IMR-90 (cell line): ENCODE data around the gene WDR37. TPM values are rescaled to one million over a fixed set of nuclear protein-coding genes. Genes with fewer than 3 reads are reported as not detected.

Source experiments
- ATAC-seq: fragments of 200-7000 bp; cut with Tn5 transposase; 2 replicates; pipeline ENCODE4 v1.9.1; 2020; ENCODE audit warnings: low read depth, mild to moderate bottlenecking, moderate library complexity
- BruUV-seq: library from RNA; stranded (reverse); fragments of 400-500 nt; replicated peaks from 2 replicates; lab custom pipeline; 2021; lab: Mats Ljungman, UMichigan
- CTCF ChIA-PET: fragments of 300-600 bp; formaldehyde crosslinking; extraction: SDS; loops from one replicate; lab custom pipeline; 2021; ENCODE audit warnings: antibody characterized with exemption; lab: Yijun Ruan, JAX
- POLR2A ChIA-PET: fragments of 300-600 bp; sonication (Branson Sonifier 250); formaldehyde crosslinking; loops from one replicate; lab custom pipeline; 2022; ENCODE audit warnings: antibody characterized with exemption; ENCODE audit not compliant: unreplicated experiment; lab: Charles Lee
- DNase-seq: peaks from one replicate; pipeline ENCODE4 v3.0.0; 2013
- H2AFZ ChIP-seq: replicated peaks from 2 replicates; pipeline ENCODE3; 2013; ENCODE audit warnings: low read length, mild to moderate bottlenecking; ENCODE audit not compliant: poor library complexity
- H2AK5ac ChIP-seq: 2 replicates; pipeline ENCODE4 v1.6.1; 2013; ENCODE audit warnings: low read depth, low read length, inconsistent platforms
- H2AK9ac ChIP-seq: replicated peaks from 2 replicates; pipeline ENCODE3; 2013; ENCODE audit warnings: mild to moderate bottlenecking, low read depth, low read length, moderate library complexity; ENCODE audit not compliant: poor library complexity
- H2BK120ac ChIP-seq: 2 replicates; pipeline ENCODE4 v1.6.1; 2013; ENCODE audit warnings: low read depth, low read length, inconsistent platforms
- H2BK15ac ChIP-seq: 3 replicates; pipeline ENCODE4 v1.6.1; 2013; ENCODE audit warnings: low read depth, low read length, inconsistent platforms
- H2BK20ac ChIP-seq: 2 replicates; pipeline ENCODE4 v1.6.1; 2013; ENCODE audit warnings: low read depth, mild to moderate bottlenecking, inconsistent platforms, low read length, moderate library complexity
- H2BK5ac ChIP-seq: 2 replicates; pipeline ENCODE4 v1.6.1; 2013; ENCODE audit warnings: mild to moderate bottlenecking, low read depth, low read length, inconsistent platforms; ENCODE audit not compliant: poor library complexity, severe bottlenecking
- H3K14ac ChIP-seq: replicated peaks from 2 replicates; pipeline ENCODE4 v1.6.1; 2013; ENCODE audit warnings: low read depth, low read length, inconsistent platforms
- H3K18ac ChIP-seq: 2 replicates; pipeline ENCODE4 v1.6.1; 2013; ENCODE audit warnings: low read depth, low read length, control low read depth
- H3K23ac ChIP-seq: 2 replicates; pipeline ENCODE4 v1.6.1; 2013; ENCODE audit warnings: low read depth, low read length, inconsistent platforms
- H3K27ac ChIP-seq: 2 replicates; pipeline ENCODE4 v1.5.1; 2013; ENCODE audit warnings: mild to moderate bottlenecking, control low read depth, low read length; ENCODE audit not compliant: insufficient read depth
- H3K27me3 ChIP-seq: 2 replicates; pipeline ENCODE4 v1.6.1; 2013; ENCODE audit warnings: low read length; ENCODE audit not compliant: control insufficient read depth, insufficient read depth
- H3K36me3 ChIP-seq: 2 replicates; pipeline ENCODE4 v1.6.1; 2013; ENCODE audit warnings: low read length, mixed read lengths; ENCODE audit not compliant: control insufficient read depth, insufficient read depth
- H3K4ac ChIP-seq: 2 replicates; pipeline ENCODE4 v1.6.1; 2013; ENCODE audit warnings: low read depth, low read length, inconsistent platforms
- H3K4me1 ChIP-seq: 2 replicates; pipeline ENCODE4 v1.6.1; 2013; ENCODE audit warnings: low read length, mixed read lengths; ENCODE audit not compliant: control insufficient read depth, insufficient read depth
- H3K4me2 ChIP-seq: 2 replicates; pipeline ENCODE4 v1.6.1; 2013; ENCODE audit warnings: low read depth, mild to moderate bottlenecking, control low read depth, low read length, moderate library complexity
- H3K4me3 ChIP-seq: 2 replicates; pipeline ENCODE4 v1.5.1; 2013; ENCODE audit warnings: low read depth, mild to moderate bottlenecking, control low read depth, low read length, moderate library complexity; ENCODE audit not compliant: insufficient read depth
- H3K56ac ChIP-seq: 2 replicates; pipeline ENCODE4 v1.6.1; 2013; ENCODE audit warnings: low read length, inconsistent platforms; ENCODE audit not compliant: insufficient read depth; ENCODE audit errors: extremely low read depth
- H3K79me1 ChIP-seq, 2 experiments: 2 replicates each; pipeline ENCODE4 v1.6.1; 2013; ENCODE audit warnings: low read length in 2 of 2, inconsistent platforms in 1 of 2, low read depth in 1 of 2
- H3K9ac ChIP-seq: 2 replicates; pipeline ENCODE4 v1.6.1; 2013; ENCODE audit warnings: low read depth, low read length, control low read depth
- H3K9me1 ChIP-seq: 2 replicates; pipeline ENCODE4 v1.6.1; 2013; ENCODE audit warnings: low read length, inconsistent platforms; ENCODE audit not compliant: insufficient read depth
- H3K9me3 ChIP-seq: 2 replicates; pipeline ENCODE4 v1.6.1; 2013; ENCODE audit warnings: low read length; ENCODE audit not compliant: control insufficient read depth, insufficient read depth
- H4K20me1 ChIP-seq: 2 replicates; pipeline ENCODE4 v1.6.1; 2013; ENCODE audit warnings: low read length, inconsistent platforms; ENCODE audit not compliant: insufficient read depth
- H4K5ac ChIP-seq: 2 replicates; pipeline ENCODE4 v1.6.1; 2013; ENCODE audit warnings: mild to moderate bottlenecking, low read depth, low read length, control low read depth
- H4K8ac ChIP-seq, 2 experiments: 2 replicates each; pipeline ENCODE4 v1.6.1; 2013; ENCODE audit warnings: low read depth in 2 of 2, low read length in 2 of 2, control low read depth in 1 of 2, inconsistent platforms in 1 of 2
- H4K91ac ChIP-seq: 2 replicates; pipeline ENCODE4 v1.6.1; 2013; ENCODE audit warnings: low read depth, low read length, inconsistent platforms; ENCODE audit not compliant: insufficient read depth
- MXI1 ChIP-seq: IDR thresholded peaks from 2 replicates; pipeline ENCODE4 v1.6.1; 2012; ENCODE audit warnings: low read depth, mild to moderate bottlenecking, low read length, moderate library complexity, borderline replicate concordance
- WGBS, 2 experiments: methylation state at CpG; one replicate each; pipeline versions ENCODE4 v1.1.5 to v1.1.7; 2013; ENCODE audit warnings: missing lambda C conversion rate in 2 of 2; ENCODE audit not compliant: insufficient read length in 1 of 2; ENCODE audit errors: extremely low coverage in 2 of 2; 5-methylcytosine and 5-hydroxymethylcytosine counted together
- dilution Hi-C: fragments of 300-500 bp; cut with HindIII; formaldehyde crosslinking; loops from one replicate; pipeline ENCODE4 v1.14.3; 2018; ENCODE audit warnings: low sequenced_read_pairs; ENCODE audit not compliant: unreplicated experiment
- in situ Hi-C: fragments of 300-500 bp; cut with MboI; formaldehyde crosslinking; loops from 3 replicates; pipeline ENCODE4 v1.14.3; 2019; ENCODE audit warnings: low sequenced_read_pairs, inconsistent platforms, mixed read lengths
- intact Hi-C: fragments of 100-400 bp; cut with micrococcal nuclease; formaldehyde crosslinking; loops from 2 replicates; pipeline ENCODE4 v1.10.0; 2022
- polyA plus RNA-seq, 3 experiments: library from polyadenylated mRNA; depleted of rRNA; stranded (reverse); fragments of >200 nt; gene quantifications; 2 replicates each; pipeline ENCODE4 v1.2.3, GENCODE V29; 2012; ENCODE audit warnings: low replicate concordance in 1 of 3
- total RNA-seq: library from RNA; depleted of rRNA; stranded (reverse); fragments of >200 nt; gene quantifications from 2 replicates; pipeline ENCODE4 v1.2.3, GENCODE V29; 2012

WDR37 gene
- total and polyA plus RNA-seq, 2 of the 4 experiments (the other 2 are of a cell fraction): 12.7 to 14.5 TPM

- Histone ChIP-seq H3K4me1 (no peaks in the 10 kb centered on the region), H3K36me3 (no peaks in the 10 kb centered on the region), H3K9me3 (no peaks in the 10 kb centered on the region), H2AFZ (no peak overlapping the region), H4K20me1 (no peaks in the 10 kb centered on the region), H3K14ac (no peak overlapping the region), H3K56ac (no peak overlapping the region), H2AK9ac (no peak overlapping the region), H3K79me1 (no peaks in the 10 kb centered on the region), H4K5ac (no peak overlapping the region), H4K91ac (no peak overlapping the region), H2BK20ac (no peak overlapping the region), H3K27ac (no peak overlapping the region), H3K4ac (no peak overlapping the region), H2BK5ac (no peak overlapping the region), H3K4me3 (no peak overlapping the region), H3K9ac (no peak overlapping the region), H4K8ac (no peak overlapping the region), H3K9me1 (no peaks in the 10 kb centered on the region), H2AK5ac (no peak overlapping the region), H3K23ac (no peak overlapping the region), H3K27me3 (no peaks in the 10 kb centered on the region; the same call in 1 of the 2 replicates), H2BK120ac (no peak overlapping the region), H2BK15ac (no peak overlapping the region), H3K4me2 (no peak overlapping the region), H3K18ac (no peak overlapping the region)
- no peak for TF ChIP-seq MXI1
- BruUV-seq: no TSS peak
- ChIA-PET CTCF (no interaction called here), POLR2A (no interaction called here)
- intact Hi-C loops (no loop called here), dilution Hi-C loops (no loop called here), in situ Hi-C loops (no loop called here)
- DNase-seq (no peak), ATAC-seq (no peak)
- WGBS, 2 experiments: no CpG with 5 or more reads among the region's 16 CpGs
Measured at GRCh38 chr10:1178506-1178905, 122.3 kb downstream of the WDR37 start.
